Measurements from ENCODE around the gene NR1I2.

The NR1I2 gene

GRCh38 chr3:119825820-119826219, 43.9 kb downstream of the NR1I2 start:
- no peak for DNase-seq

GRCh38 chr3:119826711-119827608, 45.1 kb downstream of the NR1I2 start:
- no peak for DNase-seq

GRCh38 chr3:119829420-119829819, 47.5 kb downstream of the NR1I2 start:
- no peak for DNase-seq

GRCh38 chr3:119831022-119831421, 49.1 kb downstream of the NR1I2 start:
- DNase-seq = no peak

GRCh38 chr3:119831941-119832371, 50.1 kb downstream of the NR1I2 start:
- DNase-seq = no peak

- DNase-seq = no peak
These were observed 53.0 kb downstream of the NR1I2 start for GRCh38 chr3:119834754-119835370.

- no peak for DNase-seq
These were observed 53.7 kb downstream of the NR1I2 start for GRCh38 chr3:119835556-119835955.

GRCh38 chr3:119841808-119842471, 60.0 kb downstream of the NR1I2 start:
- no peak for DNase-seq

- DNase-seq = no peak
These were observed 67.2 kb downstream of the NR1I2 start for GRCh38 chr3:119849126-119849525.

GRCh38 chr3:119856695-119857094, 74.8 kb downstream of the NR1I2 start:
- no peak for DNase-seq

- DNase-seq = no peak
These were observed 77.1 kb downstream of the NR1I2 start for GRCh38 chr3:119858957-119859356.

GRCh38 chr3:119859728-119860127, 77.8 kb downstream of the NR1I2 start:
- no peak for DNase-seq

GRCh38 chr3:119861681-119862080, 79.8 kb downstream of the NR1I2 start:
- no peak for DNase-seq

GRCh38 chr3:119862616-119863015, 80.7 kb downstream of the NR1I2 start:
- no peak for DNase-seq

- DNase-seq = no peak
These were observed 82.6 kb downstream of the NR1I2 start for GRCh38 chr3:119864476-119864875.

Measured in activated naive CD4-positive, alpha-beta T cell treated with Interleukin-2 at 50 U/mL for 16 hours (primary cell).